ENCODE results near the gene CFAP161.
A peak's percentile ranks its signal among the peaks of the same experiment; 100 is the strongest.

Gene CFAP161

GRCh38 chr15:81111018-81111417 is 23.1 kb upstream of the CFAP161 start:
- Histone ChIP-seq H3K4ac (ENCODE audit: low read depth, low read length) (no peak overlapping the region), H3K18ac (ENCODE audit: low read length) (no peak overlapping the region), H3K36me3 (ENCODE audit: control insufficient read depth, insufficient read depth, low read length) (no peaks in the 10 kb centered on the region), H3K27me3 (ENCODE audit: insufficient read depth, low read length, poor library complexity) (no peaks in the 10 kb centered on the region), H2BK15ac (replicated peaks; ENCODE audit: low read depth) (no peak overlapping the region), H3K27ac (ENCODE audit: low read depth, low read length) (no peak overlapping the region), H3K23ac (ENCODE audit: low read length) (no peak overlapping the region), H3K4me1 (ENCODE audit: control insufficient read depth, low read depth, low read length) (no peaks in the 10 kb centered on the region), H3K79me1 (ENCODE audit: low read length) (no peaks in the 10 kb centered on the region), H3K9ac (ENCODE audit: low read length) (no peak overlapping the region), H2AK5ac (ENCODE audit: low read length) (no peak overlapping the region), H3K4me2 (ENCODE audit: low read length) (no peak overlapping the region), H3K56ac (ENCODE audit: low read length) (no peak overlapping the region), H3K4me3 (ENCODE audit: low read length) (no peak overlapping the region), H4K8ac (ENCODE audit: low read depth, low read length) (no peak overlapping the region), H2BK120ac (ENCODE audit: low read depth, low read length) (no peak overlapping the region), H2BK5ac (ENCODE audit: low read length) (no peak overlapping the region), H4K5ac (ENCODE audit: low read length) (no peak overlapping the region), H3K79me2 (ENCODE audit: control insufficient read depth, insufficient read depth, low read length) (no peaks in the 10 kb centered on the region)
- DNase-seq = no peak
- WGBS (ENCODE audit: extremely low coverage, insufficient coverage, low lambda C conversion rate) = no CpG with 5 or more reads among the region's 4 CpGs

- Histone ChIP-seq H3K23ac (ENCODE audit: low read length) (no peak overlapping the region), H4K8ac (ENCODE audit: low read depth, low read length) (no peak overlapping the region), H3K79me2 (ENCODE audit: control insufficient read depth, insufficient read depth, low read length) (no peaks in the 10 kb centered on the region), H2BK15ac (replicated peaks; ENCODE audit: low read depth) (no peak overlapping the region), H3K18ac (ENCODE audit: low read length) (no peak overlapping the region), H3K56ac (ENCODE audit: low read length) (no peak overlapping the region), H2BK5ac (ENCODE audit: low read length) (no peak overlapping the region), H3K9ac (ENCODE audit: low read length) (no peak overlapping the region), H3K4me1 (ENCODE audit: control insufficient read depth, low read depth, low read length) (no peaks in the 10 kb centered on the region), H3K27me3 (ENCODE audit: insufficient read depth, low read length, poor library complexity) (no peaks in the 10 kb centered on the region), H4K5ac (ENCODE audit: low read length) (no peak overlapping the region), H3K79me1 (ENCODE audit: low read length) (no peaks in the 10 kb centered on the region), H3K27ac (ENCODE audit: low read depth, low read length) (no peak overlapping the region), H2AK5ac (ENCODE audit: low read length) (no peak overlapping the region), H3K36me3 (ENCODE audit: control insufficient read depth, insufficient read depth, low read length) (no peaks in the 10 kb centered on the region), H3K4me2 (ENCODE audit: low read length) (no peak overlapping the region), H3K4me3 (ENCODE audit: low read length) (no peak overlapping the region), H3K4ac (ENCODE audit: low read depth, low read length) (no peak overlapping the region), H2BK120ac (ENCODE audit: low read depth, low read length) (no peak overlapping the region)
- WGBS (ENCODE audit: extremely low coverage, insufficient coverage, low lambda C conversion rate) = no CpG with 5 or more reads among the region's 6 CpGs
- DNase-seq = no peak
These were observed 22.3 kb upstream of the CFAP161 start for GRCh38 chr15:81111510-81112470.

GRCh38 chr15:81113204-81113657 is 20.8 kb upstream of the CFAP161 start:
- H3K4me2 ChIP-seq (ENCODE audit: low read length) = no peak overlapping the region
- H3K27me3 ChIP-seq (ENCODE audit: insufficient read depth, low read length, poor library complexity) = no peaks in the 10 kb centered on the region
- H3K4ac ChIP-seq (ENCODE audit: low read depth, low read length) = no peak overlapping the region
- no peak for DNase-seq
- H3K9ac ChIP-seq (ENCODE audit: low read length) = no peak overlapping the region
- WGBS (ENCODE audit: extremely low coverage, insufficient coverage, low lambda C conversion rate) = no CpG with 5 or more reads among the region's 3 CpGs
- H4K5ac ChIP-seq (ENCODE audit: low read length) = no peak overlapping the region
- no peaks in the 10 kb centered on the region for H3K79me1 ChIP-seq (ENCODE audit: low read length)
- no peak overlapping the region for H4K8ac ChIP-seq (ENCODE audit: low read depth, low read length)
- H3K36me3 ChIP-seq (ENCODE audit: control insufficient read depth, insufficient read depth, low read length) = no peaks in the 10 kb centered on the region
- no peak overlapping the region for H3K27ac ChIP-seq (ENCODE audit: low read depth, low read length)
- no peak overlapping the region for H2BK5ac ChIP-seq (ENCODE audit: low read length)
- no peaks in the 10 kb centered on the region for H3K79me2 ChIP-seq (ENCODE audit: control insufficient read depth, insufficient read depth, low read length)
- no peak overlapping the region for H3K23ac ChIP-seq (ENCODE audit: low read length)
- H2AK5ac ChIP-seq (ENCODE audit: low read length) = no peak overlapping the region
- H2BK120ac ChIP-seq (ENCODE audit: low read depth, low read length) = no peak overlapping the region
- no peak overlapping the region for H3K4me3 ChIP-seq (ENCODE audit: low read length)
- no peaks in the 10 kb centered on the region for H3K4me1 ChIP-seq (ENCODE audit: control insufficient read depth, low read depth, low read length)
- H2BK15ac ChIP-seq (replicated peaks; ENCODE audit: low read depth) = no peak overlapping the region
- H3K56ac ChIP-seq (ENCODE audit: low read length) = no peak overlapping the region
- no peak overlapping the region for H3K18ac ChIP-seq (ENCODE audit: low read length)

GRCh38 chr15:81113861-81114291 is 20.2 kb upstream of the CFAP161 start:
- Histone ChIP-seq H2BK120ac (ENCODE audit: low read depth, low read length) (no peak overlapping the region), H3K4ac (ENCODE audit: low read depth, low read length) (no peak overlapping the region), H3K9ac (ENCODE audit: low read length) (no peak overlapping the region), H2BK15ac (replicated peaks; ENCODE audit: low read depth) (no peak overlapping the region), H3K27me3 (ENCODE audit: insufficient read depth, low read length, poor library complexity) (no peaks in the 10 kb centered on the region), H3K18ac (ENCODE audit: low read length) (no peak overlapping the region), H4K8ac (ENCODE audit: low read depth, low read length) (no peak overlapping the region), H2BK5ac (ENCODE audit: low read length) (no peak overlapping the region), H2AK5ac (ENCODE audit: low read length) (no peak overlapping the region), H3K4me1 (ENCODE audit: control insufficient read depth, low read depth, low read length) (no peaks in the 10 kb centered on the region), H3K23ac (ENCODE audit: low read length) (no peak overlapping the region), H3K4me3 (ENCODE audit: low read length) (no peak overlapping the region), H3K79me2 (ENCODE audit: control insufficient read depth, insufficient read depth, low read length) (no peaks in the 10 kb centered on the region), H3K4me2 (ENCODE audit: low read length) (no peak overlapping the region), H3K36me3 (ENCODE audit: control insufficient read depth, insufficient read depth, low read length) (no peaks in the 10 kb centered on the region), H4K5ac (ENCODE audit: low read length) (no peak overlapping the region), H3K56ac (ENCODE audit: low read length) (no peak overlapping the region), H3K79me1 (ENCODE audit: low read length) (no peaks in the 10 kb centered on the region), H3K27ac (ENCODE audit: low read depth, low read length) (no peak overlapping the region)
- no CpG with 5 or more reads among the region's 3 CpGs for WGBS (ENCODE audit: extremely low coverage, insufficient coverage, low lambda C conversion rate)
- DNase-seq = peak; percentile 24

GRCh38 chr15:81115054-81115939 is 18.8 kb upstream of the CFAP161 start:
- DNase-seq = no peak
- Histone ChIP-seq H3K27me3 (ENCODE audit: insufficient read depth, low read length, poor library complexity) (no peaks in the 10 kb centered on the region), H3K4me2 (ENCODE audit: low read length) (no peak overlapping the region), H3K18ac (ENCODE audit: low read length) (no peak overlapping the region), H3K27ac (ENCODE audit: low read depth, low read length) (no peak overlapping the region), H3K36me3 (ENCODE audit: control insufficient read depth, insufficient read depth, low read length) (no peaks in the 10 kb centered on the region), H2BK15ac (replicated peaks; ENCODE audit: low read depth) (no peak overlapping the region), H3K79me1 (ENCODE audit: low read length) (no peaks in the 10 kb centered on the region), H2BK120ac (ENCODE audit: low read depth, low read length) (no peak overlapping the region), H4K8ac (ENCODE audit: low read depth, low read length) (no peak overlapping the region), H3K4me1 (ENCODE audit: control insufficient read depth, low read depth, low read length) (no peaks in the 10 kb centered on the region), H3K23ac (ENCODE audit: low read length) (no peak overlapping the region), H2BK5ac (ENCODE audit: low read length) (no peak overlapping the region), H3K4me3 (ENCODE audit: low read length) (no peak overlapping the region), H3K56ac (ENCODE audit: low read length) (no peak overlapping the region), H3K79me2 (ENCODE audit: control insufficient read depth, insufficient read depth, low read length) (no peaks in the 10 kb centered on the region), H4K5ac (ENCODE audit: low read length) (no peak overlapping the region), H2AK5ac (ENCODE audit: low read length) (no peak overlapping the region), H3K9ac (ENCODE audit: low read length) (no peak overlapping the region), H3K4ac (ENCODE audit: low read depth, low read length) (no peak overlapping the region)
- WGBS (ENCODE audit: extremely low coverage, insufficient coverage, low lambda C conversion rate) = no CpG with 5 or more reads among the region's 5 CpGs
